GM18870 (cell line): ENCODE measurements around the gene GSDMA.

ENCODE experiments used
- ATAC-seq: cut with Tn5 transposase; IDR thresholded peaks from one replicate; pipeline ENCODE4 v1.9.1; 2021; ENCODE audit warnings: moderate library complexity; ENCODE audit not compliant: unreplicated experiment

GSDMA gene

GRCh38 chr17:40021451-40021971 lies 58.7 kb downstream of the GSDMA start:
- no peak for ATAC-seq

- no peak for ATAC-seq
Measured at GRCh38 chr17:40022497-40022896, 59.7 kb downstream of the GSDMA start.

- ATAC-seq: no peak
Measured at GRCh38 chr17:40022961-40023541, 60.2 kb downstream of the GSDMA start.

- ATAC-seq: no peak
Measured at GRCh38 chr17:40023590-40024292, 60.9 kb downstream of the GSDMA start.

- no peak for ATAC-seq
Measured at GRCh38 chr17:40024901-40025300, 62.1 kb downstream of the GSDMA start.

GRCh38 chr17:40025559-40025958 lies 62.8 kb downstream of the GSDMA start:
- no peak for ATAC-seq

- ATAC-seq: no peak
Measured at GRCh38 chr17:40025991-40026815, 63.4 kb downstream of the GSDMA start.

- ATAC-seq: no peak
Measured at GRCh38 chr17:40026816-40027613, 64.2 kb downstream of the GSDMA start.
